Measurements from ENCODE around the gene ATP2A3.

DNA sequence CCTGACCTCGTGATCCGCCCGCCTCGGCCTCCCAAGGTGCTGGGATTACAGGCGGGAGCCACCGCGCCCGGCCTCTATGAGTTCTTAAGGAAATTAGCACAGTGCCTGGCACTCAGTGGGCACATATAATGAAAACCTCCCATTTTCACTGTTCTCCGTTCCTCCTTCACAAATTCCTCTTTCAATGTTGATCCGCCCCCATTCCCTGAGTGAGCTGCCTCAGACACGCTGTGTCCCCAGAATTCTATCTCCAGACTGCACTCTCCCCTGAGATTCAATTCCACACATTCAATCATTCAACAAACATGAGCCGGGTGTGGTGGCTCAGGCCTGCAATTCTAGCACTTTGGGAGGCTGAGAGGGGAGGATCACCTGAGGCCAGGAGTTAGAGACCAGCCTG lies 55.0 kb downstream of the ATP2A3 start:
- no peak for TF ChIP-seq EZH2 (IDR thresholded peaks at IDR 0.05; ENCODE audit: low read depth)
- TF ChIP-seq, protein P1, sequence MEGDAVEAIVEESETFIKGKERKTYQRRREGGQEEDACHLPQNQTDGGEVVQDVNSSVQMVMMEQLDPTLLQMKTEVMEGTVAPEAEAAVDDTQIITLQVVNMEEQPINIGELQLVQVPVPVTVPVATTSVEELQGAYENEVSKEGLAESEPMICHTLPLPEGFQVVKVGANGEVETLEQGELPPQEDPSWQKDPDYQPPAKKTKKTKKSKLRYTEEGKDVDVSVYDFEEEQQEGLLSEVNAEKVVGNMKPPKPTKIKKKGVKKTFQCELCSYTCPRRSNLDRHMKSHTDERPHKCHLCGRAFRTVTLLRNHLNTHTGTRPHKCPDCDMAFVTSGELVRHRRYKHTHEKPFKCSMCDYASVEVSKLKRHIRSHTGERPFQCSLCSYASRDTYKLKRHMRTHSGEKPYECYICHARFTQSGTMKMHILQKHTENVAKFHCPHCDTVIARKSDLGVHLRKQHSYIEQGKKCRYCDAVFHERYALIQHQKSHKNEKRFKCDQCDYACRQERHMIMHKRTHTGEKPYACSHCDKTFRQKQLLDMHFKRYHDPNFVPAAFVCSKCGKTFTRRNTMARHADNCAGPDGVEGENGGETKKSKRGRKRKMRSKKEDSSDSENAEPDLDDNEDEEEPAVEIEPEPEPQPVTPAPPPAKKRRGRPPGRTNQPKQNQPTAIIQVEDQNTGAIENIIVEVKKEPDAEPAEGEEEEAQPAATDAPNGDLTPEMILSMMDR (conservative IDR thresholded peaks at IDR 0.05), result no peak
